B cell (primary cell): ENCODE results near the gene MBD6. TPM values are rescaled to one million over a fixed set of nuclear protein-coding genes. Genes with fewer than 3 reads are reported as not detected.
A peak's percentile ranks its signal among the peaks of the same experiment; 100 is the strongest.

Experiments used
- ATAC-seq: fragments of 200-7000 bp; cut with Tn5 transposase; one replicate; pipeline ENCODE4 v1.10.0; 2021; ENCODE audit warnings: low read depth, mild to moderate bottlenecking, moderate number of reproducible peaks, moderate library complexity
- CTCF ChIA-PET: fragments of 350-600 bp; sonication (Branson Sonifier 250); formaldehyde crosslinking; loops from one replicate; lab custom pipeline; 2021; ENCODE audit warnings: antibody characterized with exemption, inconsistent platforms; lab: Charles Lee
- POLR2A ChIA-PET: fragments of 350-600 bp; sonication (Branson Sonifier 250); formaldehyde crosslinking; loops from one replicate; lab custom pipeline; 2021; ENCODE audit warnings: antibody characterized with exemption; lab: Charles Lee
- DNase-seq: peaks from one replicate; pipeline ENCODE4 v3.0.0; 2013
- H2AFZ ChIP-seq: 2 replicates; pipeline ENCODE4 v1.6.1; 2012; ENCODE audit warnings: mild to moderate bottlenecking, low read depth, low read length; ENCODE audit not compliant: insufficient read depth, poor library complexity, severe bottlenecking
- H3K27ac ChIP-seq, 2 donors: 1 replicate in 1 of 2; 2 replicates in 1 of 2; pipeline ENCODE4 v1.5.1; 2012 to 2013; ENCODE audit warnings: low read length in 2 of 2, mild to moderate bottlenecking in 2 of 2, moderate library complexity in 1 of 2
- H3K27me3 ChIP-seq, 4 experiments: fragments of 200-600 bp in 1 of 4; sonication (generic) in 1 of 4; replicated peaks in 1 of 4; 1 replicate in 2 of 4; 2 replicates in 2 of 4; pipeline versions ENCODE4 v1.6.1 to v1.7.0; 2013 to 2016; ENCODE audit warnings: low read length in 3 of 4, mild to moderate bottlenecking in 2 of 4, mixed read lengths in 1 of 4, moderate library complexity in 1 of 4; ENCODE audit not compliant: insufficient read depth in 4 of 4, control insufficient read depth in 3 of 4; ENCODE audit errors: control extremely low read depth in 1 of 4
- H3K36me3 ChIP-seq, 2 experiments: replicated peaks in 1 of 2; 1 replicate in 1 of 2; 2 replicates in 1 of 2; pipeline versions ENCODE4 v1.6.1 to v1.7.1; 2013; ENCODE audit warnings: low read length in 1 of 2; ENCODE audit not compliant: insufficient read depth in 2 of 2, control insufficient read depth in 1 of 2; ENCODE audit errors: control extremely low read depth in 1 of 2, extremely low read depth in 1 of 2
- H3K4me1 ChIP-seq, 2 donors: fragments of 200-600 bp in 1 of 2; sonication (generic) in 1 of 2; 1 replicate in 1 of 2; 2 replicates in 1 of 2; pipeline versions ENCODE4 v1.5.1 to v1.6.1; 2013 to 2017; ENCODE audit warnings: low read length in 2 of 2; ENCODE audit not compliant: control insufficient read depth in 2 of 2, insufficient read depth in 2 of 2
- H3K4me2 ChIP-seq: replicated peaks from 2 replicates; pipeline ENCODE3; 2012; ENCODE audit warnings: mild to moderate bottlenecking, low read depth, low read length; ENCODE audit not compliant: poor library complexity, severe bottlenecking
- H3K4me3 ChIP-seq, 5 experiments: fragments of 200-600 bp in 1 of 5; sonication (generic) in 1 of 5; 1 replicate in 3 of 5; 2 replicates in 2 of 5; pipeline versions ENCODE4 v1.5.1 to v1.7.0; 2011 to 2016; ENCODE audit warnings: low read length in 4 of 5, mild to moderate bottlenecking in 4 of 5, low read depth in 2 of 5, control low read depth in 1 of 5, moderate library complexity in 1 of 5; ENCODE audit not compliant: insufficient read depth in 1 of 5; ENCODE audit errors: control extremely low read depth in 1 of 5, extremely low read depth in 1 of 5
- H3K79me2 ChIP-seq: fragments of 200-600 bp; sonication (generic); one replicate; pipeline ENCODE4 v1.6.0; 2016; ENCODE audit warnings: low read length; ENCODE audit not compliant: control insufficient read depth, insufficient read depth
- H3K9ac ChIP-seq: fragments of 200-600 bp; sonication (generic); 2 replicates; pipeline ENCODE4 v1.6.1; 2017; ENCODE audit warnings: mild to moderate bottlenecking, low read length, moderate library complexity
- H3K9me3 ChIP-seq, 3 donors: one replicate each; pipeline versions ENCODE4 v1.6.1 to v1.7.1; 2013; ENCODE audit warnings: low read length in 2 of 3; ENCODE audit not compliant: control insufficient read depth in 2 of 3, insufficient read depth in 1 of 3; ENCODE audit errors: control extremely low read depth in 1 of 3
- H4K20me1 ChIP-seq: 2 replicates; pipeline ENCODE4 v1.6.0; 2012; ENCODE audit warnings: mild to moderate bottlenecking, low read length; ENCODE audit not compliant: insufficient read depth, control insufficient read depth, poor library complexity, severe bottlenecking
- H3K27ac Mint-ChIP-seq: one replicate; pipeline ENCODE4 v1.8.0; 2021; ENCODE audit warnings: mixed read lengths
- H3K27me3 Mint-ChIP-seq: one replicate; pipeline ENCODE4 v1.8.0; 2021; ENCODE audit warnings: mixed read lengths
- H3K4me1 Mint-ChIP-seq: one replicate; pipeline ENCODE4 v1.8.0; 2021; ENCODE audit warnings: mixed read lengths
- H3K4me3 Mint-ChIP-seq: one replicate; pipeline ENCODE4 v1.8.0; 2021; ENCODE audit warnings: mixed read lengths
- H3K9me3 Mint-ChIP-seq: one replicate; pipeline ENCODE4 v1.8.0; 2022; ENCODE audit warnings: mixed read lengths; ENCODE audit not compliant: insufficient read depth
- CTCF ChIP-seq: fragments of 200-600 bp; IDR thresholded peaks from one replicate; pipeline ENCODE4 v1.8.0; 2022; ENCODE audit warnings: antibody characterized with exemption, mild to moderate bottlenecking
- EZH2 ChIP-seq: IDR thresholded peaks from 2 replicates; pipeline ENCODE4 v1.6.1; 2012; ENCODE audit warnings: borderline replicate concordance, low read depth, mild to moderate bottlenecking, moderate library complexity, low read length; ENCODE audit not compliant: insufficient read depth, poor library complexity, severe bottlenecking
- WGBS: methylation state at CpG from one replicate; pipeline ENCODE4 v1.1.5; 2013; ENCODE audit warnings: missing lambda C conversion rate; ENCODE audit not compliant: insufficient coverage; 5-methylcytosine and 5-hydroxymethylcytosine counted together
- intact Hi-C: fragments of 100-400 bp; cut with micrococcal nuclease; formaldehyde crosslinking; loops from one replicate; pipeline ENCODE4 v1.10.0; 2022
- polyA plus RNA-seq: library from polyadenylated mRNA; depleted of rRNA; stranded (reverse); fragments of >200 nt; gene quantifications from 2 replicates; pipeline ENCODE4 v1.2.3, GENCODE V29; 2012
- total RNA-seq, 2 donors: library from RNA; stranded (reverse); fragments of 120-200 nt in 1 of 2; gene quantifications; 1 replicate in 1 of 2; 2 replicates in 1 of 2; pipeline versions ENCODE4 v1.2.3 to v1.2.4, GENCODE V29; 2013 to 2022

MBD6 gene
- total and polyA plus RNA-seq, 2 donors (not counting 1 experiment from before 2014, with no cell fraction given): 39.4 to 121 TPM

GRCh38 chr12:57523706-57524614 is 1.3 kb downstream of the MBD6 start:
- peaks cover 22% of the 10 kb centered on the region for H3K79me2 ChIP-seq
- H3K4me3 ChIP-seq: peak overlapping the region; percentile 72 to 89 (median 81)

More at GRCh38 chr12:57523706-57524614, 1.3 kb downstream of the MBD6 start:
- peak overlapping the region; percentile 92 for H3K4me3 Mint-ChIP-seq
- ATAC-seq: no peak
- intact Hi-C loops: loop anchor here (2.0 to 10.0 kb wide), 8 partner anchors 45 to 1405 kb away; partner anchors contain the start of genes ARHGAP9, BAZ2A, CNPY2 and NAB2
- no peaks in the 10 kb centered on the region for H3K9me3 Mint-ChIP-seq
- WGBS: 81% methylated on average over 11 of the region's 14 CpGs
- H3K9ac ChIP-seq: peak overlapping the region; percentile 87
- H3K27ac ChIP-seq: peak overlapping the region; percentile 78 to 87
- H3K4me1 ChIP-seq: peaks cover 35 to 43% of the 10 kb centered on the region in 2 donors
- peaks cover 27% of the 10 kb centered on the region for H4K20me1 ChIP-seq
- no peaks in the 10 kb centered on the region for H3K27me3 Mint-ChIP-seq
- peak overlapping the region; percentile 95 for H3K27ac Mint-ChIP-seq
- H3K36me3 ChIP-seq: peaks cover 2 to 34% of the 10 kb centered on the region in 2 experiments
- H3K9me3 ChIP-seq: no peaks in the 10 kb centered on the region
- CTCF ChIA-PET: interaction anchor here (0.7 to 1.6 kb wide), 9 partner anchors 13 to 233 kb away, joined by 3 to 5 read pairs (median 3); partner anchors contain the start of gene GLI1
- H3K4me2 ChIP-seq: peak overlapping the region; percentile 96
- peaks cover 50% of the 10 kb centered on the region for H3K4me1 Mint-ChIP-seq
- peak; percentile 49 for DNase-seq
- no peak overlapping the region for H2AFZ ChIP-seq
- no peaks in the 10 kb centered on the region for H3K27me3 ChIP-seq
- POLR2A ChIA-PET: interaction anchor here (0.6 to 2.4 kb wide), 9 partner anchors 8 to 1303 kb away, joined by 3 to 13 read pairs (median 3); partner anchors contain the start of genes DCTN2 and RNF41
- TF ChIP-seq CTCF (no peak), EZH2 (no peak)
